GF-D8 (cell line): ENCODE data around the gene FNDC1.
"Not testable (repeated sequence)": the region's sequence is repeated elsewhere in the genome, so short reads cannot be mapped to it uniquely, and the experiment has no call there.

Experiments used
- DNase-seq: peaks from one replicate; lab custom pipeline; 2025; lab: John Stamatoyannopoulos, UW

The FNDC1 gene

DNA sequence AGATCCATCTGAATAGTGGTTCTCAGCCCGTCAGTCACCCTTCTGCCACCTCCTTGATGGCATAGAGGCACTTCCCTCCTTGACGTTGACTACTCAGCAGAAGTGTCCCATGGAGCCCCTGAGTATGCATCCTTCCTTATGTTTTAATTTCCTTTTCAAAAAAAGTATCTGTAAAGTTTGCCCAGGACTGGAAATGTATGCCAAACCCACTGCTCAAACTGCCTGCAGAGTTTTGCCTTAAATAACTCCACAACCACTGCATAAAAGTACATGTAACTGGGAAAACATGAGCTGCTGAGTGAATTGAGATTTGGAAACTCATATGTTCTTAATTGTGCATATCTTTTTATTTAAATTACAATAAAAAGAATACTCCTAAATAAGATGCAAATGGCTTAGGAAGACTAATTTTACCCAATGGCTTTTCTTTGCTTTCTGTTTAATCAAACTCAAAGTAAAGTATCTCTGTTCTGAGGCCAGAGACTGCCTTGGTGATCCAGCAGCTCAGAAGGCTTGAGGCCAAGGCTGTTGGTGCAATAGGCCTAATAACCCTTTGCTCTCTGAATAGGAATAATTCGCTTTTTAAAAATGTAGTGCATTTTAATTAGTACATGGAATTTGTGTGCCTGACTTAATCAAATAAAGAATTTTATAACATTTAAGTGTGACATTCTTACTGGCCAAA is 90.4 kb downstream of the FNDC1 start:
- DNase-seq: no peak

DNA sequence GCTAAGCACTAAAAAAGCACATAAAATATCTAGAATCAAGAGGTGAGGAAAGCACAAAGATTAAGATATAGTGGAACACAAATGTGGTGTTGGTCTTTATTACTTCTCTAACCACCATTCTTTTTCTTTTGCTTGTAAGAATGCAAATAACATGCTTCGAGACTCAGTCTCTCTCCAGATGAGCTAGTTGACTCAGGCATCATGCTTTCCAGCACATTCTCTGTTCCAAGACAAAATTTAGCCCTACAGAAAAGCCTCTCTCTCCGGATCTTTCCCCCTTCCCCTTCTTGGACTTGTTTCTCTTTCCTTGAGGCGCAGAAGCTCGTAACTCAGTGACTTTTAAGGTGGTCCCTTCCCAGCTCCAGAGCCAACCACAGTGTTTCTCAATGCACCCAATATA is 91.0 kb downstream of the FNDC1 start:
- no peak for DNase-seq

DNA sequence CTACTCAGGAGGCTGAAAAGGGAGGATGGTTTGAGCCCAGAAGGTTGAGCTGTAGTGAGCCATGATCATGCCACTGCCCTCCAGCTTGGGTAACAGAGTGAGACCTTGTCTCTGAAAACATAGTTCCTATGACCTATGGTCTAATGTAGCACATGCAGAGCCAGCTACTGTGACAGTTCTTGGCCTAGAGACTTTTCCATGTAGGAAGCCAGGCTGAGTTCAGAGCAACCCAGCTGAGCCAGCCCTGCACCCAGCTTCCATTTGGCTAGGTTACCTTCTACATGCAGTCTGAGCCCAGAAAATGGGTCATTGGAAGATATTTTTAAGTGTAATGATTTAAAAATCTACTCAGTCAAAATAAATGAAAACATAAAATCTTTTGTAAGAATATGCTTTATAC is 92.8 kb downstream of the FNDC1 start:
- DNase-seq: no peak

DNA sequence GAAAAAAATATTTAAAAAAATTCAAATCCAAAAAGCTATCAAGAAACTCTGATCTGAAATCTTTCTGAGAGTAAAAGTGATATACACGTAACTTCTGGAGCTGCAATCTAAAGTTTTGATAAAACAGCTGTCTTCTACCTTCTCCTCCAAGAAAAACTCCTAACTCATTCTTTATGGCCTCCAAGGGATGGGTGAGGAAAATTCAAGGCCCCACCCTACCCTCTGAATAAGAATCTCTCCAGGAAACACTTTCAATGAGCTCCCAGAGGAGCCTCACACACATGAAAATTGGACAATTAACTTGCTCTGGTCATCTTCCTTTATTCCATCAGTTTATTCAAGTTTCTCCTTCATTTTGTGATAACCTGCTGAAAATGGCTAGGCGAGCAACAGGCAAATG is 93.4 kb downstream of the FNDC1 start:
- no peak for DNase-seq

DNA sequence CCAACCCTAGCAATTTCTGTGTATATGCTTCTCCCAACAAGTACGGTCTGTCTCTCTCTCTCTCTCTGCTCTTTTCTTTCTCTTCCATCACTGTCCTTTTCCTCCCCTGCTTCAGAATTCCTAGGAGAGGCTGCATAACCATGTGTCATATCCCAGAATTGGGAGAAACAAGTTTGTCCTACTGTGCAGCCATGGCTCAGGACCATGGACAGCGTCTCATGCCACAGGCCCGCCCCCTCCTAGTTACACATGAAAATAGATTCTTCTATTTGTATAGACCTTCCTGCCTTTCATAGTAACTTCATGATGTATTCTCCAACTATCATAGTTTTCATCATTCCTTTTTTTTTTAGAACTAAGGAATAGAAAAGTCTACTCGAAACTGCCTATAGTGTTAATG is 98.0 kb downstream of the FNDC1 start:
- no peak for DNase-seq

DNA sequence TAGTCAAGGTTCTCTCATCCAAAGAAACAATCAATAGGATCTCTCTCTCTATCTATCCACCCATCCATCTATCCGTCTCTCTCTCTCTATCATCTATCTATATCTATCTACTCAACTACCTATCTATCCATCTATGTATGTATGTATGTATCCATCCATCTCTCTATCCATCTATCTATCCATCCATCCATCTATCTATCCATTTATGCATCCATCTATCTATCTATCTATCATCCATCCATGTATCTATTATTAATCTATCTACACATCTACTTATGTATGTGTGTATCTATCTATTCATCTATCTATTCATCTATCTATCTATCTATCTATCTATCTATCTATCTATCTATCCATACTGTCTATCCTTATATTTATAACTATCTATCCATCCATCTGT is 99.3 kb downstream of the FNDC1 start:
- no peak for DNase-seq

DNA sequence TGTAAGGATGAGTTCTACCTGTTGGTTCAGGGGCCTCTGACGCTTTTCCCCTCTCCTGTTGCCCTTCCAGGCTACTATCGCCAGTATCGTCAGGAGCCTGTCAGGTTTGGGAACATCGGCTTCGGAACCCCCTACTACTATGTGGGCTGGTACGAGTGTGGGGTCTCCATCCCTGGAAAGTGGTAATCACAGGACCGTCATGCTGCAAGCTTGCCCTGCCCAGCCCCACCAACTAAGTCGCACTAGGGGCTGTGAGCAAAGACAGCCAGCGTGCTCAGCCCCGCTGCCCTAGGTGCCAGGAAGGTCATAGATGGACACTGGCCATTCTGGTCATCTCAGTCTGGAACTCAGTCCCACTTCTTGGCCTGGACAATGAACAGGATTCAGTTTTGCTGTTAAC is 102.1 kb downstream of the FNDC1 start:
- DNase-seq: no peak

DNA sequence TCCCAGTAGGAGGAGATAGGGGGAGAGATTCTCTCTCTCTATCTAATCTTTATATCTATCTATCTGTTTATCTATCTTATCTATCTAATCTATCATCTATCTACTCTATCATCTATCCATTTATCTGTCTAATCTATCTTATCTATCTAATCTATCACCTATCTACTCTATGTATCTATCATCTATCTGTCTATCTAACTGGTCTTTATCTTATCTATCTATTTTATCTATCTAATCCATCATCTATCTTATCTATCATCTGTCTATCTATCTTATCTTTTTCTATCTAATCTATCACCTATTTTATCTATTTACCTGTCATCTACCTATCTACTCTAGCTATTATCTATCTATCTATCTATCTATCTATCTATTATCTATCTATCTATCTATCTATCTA is 109.4 kb downstream of the FNDC1 start:
- DNase-seq: no peak

DNA sequence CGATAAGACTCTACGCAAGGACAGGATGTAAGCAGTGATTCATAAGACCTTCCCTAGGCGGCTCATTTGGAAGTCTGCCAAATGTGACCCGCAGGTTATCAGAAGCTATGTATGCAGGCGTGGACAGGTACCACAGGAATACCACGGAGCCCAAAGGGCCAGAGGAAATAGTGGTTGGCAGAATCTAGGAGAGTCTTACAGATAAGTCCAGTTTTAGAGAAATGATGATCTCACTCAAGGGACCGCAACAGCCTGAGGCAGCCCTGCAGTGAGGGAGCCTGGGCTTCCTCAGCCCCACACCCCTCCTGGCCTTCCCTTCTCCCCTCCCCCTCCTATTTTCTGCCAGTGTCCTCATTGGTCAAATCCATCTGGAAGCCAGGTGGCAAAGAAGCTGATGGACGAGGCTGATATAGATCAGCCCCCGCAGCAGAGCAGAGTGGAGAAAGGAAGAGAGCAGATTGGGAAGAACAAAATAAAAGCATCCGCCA is 110.6 kb downstream of the FNDC1 start:
- DNase-seq: no peak

DNA sequence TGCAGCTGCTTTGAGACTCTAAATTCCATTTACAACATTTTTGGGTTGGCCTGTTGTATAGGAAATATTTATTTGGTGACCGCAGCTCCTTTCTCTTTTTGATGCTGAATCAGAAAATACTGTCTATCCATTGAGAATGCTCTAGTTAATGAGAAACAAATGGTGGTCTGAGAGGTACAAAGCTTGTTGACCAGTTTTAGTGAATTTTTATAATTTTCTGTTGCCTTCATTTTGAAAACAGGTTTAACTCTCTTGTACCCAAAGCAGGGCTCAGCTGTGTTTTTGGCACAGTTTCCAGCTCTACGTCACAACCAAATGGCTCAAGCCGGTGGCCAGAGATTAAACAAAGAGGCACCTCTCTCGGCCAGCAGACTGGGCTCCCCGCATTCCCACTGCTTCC is 113.2 kb downstream of the FNDC1 start:
- no peak for DNase-seq

DNA sequence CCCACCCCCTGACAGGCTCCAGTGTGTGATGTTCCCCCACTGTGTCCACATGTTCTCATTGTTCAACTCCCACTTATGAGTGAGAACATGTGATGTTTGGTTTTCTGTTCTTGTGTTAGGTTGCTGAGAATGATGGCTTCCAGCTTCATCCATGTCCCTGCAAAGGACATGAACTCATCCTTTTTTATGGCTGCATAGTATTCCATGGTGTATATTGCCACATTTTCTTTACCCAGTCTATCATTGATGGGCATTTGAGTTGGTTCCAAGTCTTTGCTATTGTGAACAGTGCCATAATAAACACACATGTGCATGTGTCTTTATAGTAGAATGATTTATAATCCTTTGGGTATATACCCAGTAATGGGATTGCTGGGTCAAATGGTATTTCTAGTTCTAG is 115.5 kb downstream of the FNDC1 start:
- not testable (repeated sequence) for DNase-seq

DNA sequence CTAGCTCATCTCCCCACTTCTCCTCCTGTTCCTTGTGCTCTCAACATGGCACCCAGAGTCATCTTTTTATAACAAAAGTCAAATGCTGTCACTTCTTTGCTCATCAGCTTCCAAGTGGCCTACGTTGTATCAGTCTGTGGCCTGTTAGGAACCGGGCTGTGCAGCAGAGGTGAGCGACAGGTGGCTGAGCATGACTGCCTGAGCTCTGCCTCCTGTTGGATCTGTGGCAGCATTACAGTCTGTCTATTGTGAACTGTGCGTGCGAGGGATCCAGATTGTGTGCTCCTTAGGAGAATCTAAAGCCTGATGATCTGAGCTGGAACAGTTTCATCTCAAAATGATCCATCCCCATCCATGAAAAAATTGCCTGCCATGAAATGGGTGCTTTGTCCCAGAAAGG is 129.6 kb downstream of the FNDC1 start:
- no peak for DNase-seq

DNA sequence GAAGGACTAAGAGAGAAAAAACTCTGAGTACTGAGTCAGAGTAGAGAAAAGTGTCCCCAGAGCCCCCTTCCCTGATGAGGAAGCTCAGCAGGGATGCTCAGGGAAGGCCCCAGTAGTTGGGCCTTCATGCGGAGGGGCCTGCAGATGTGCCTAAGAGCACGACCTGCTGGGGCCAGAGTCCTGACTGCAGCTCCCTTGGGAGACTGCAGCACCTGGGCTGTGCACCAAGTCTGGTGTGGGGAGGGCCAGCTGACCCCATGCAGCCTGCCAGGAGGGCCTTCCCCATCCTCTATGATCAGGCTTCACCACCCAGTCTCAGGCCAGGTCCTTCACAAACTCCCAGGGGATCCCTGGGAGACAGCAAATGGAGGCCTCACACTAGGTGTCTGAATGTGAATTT is 130.4 kb downstream of the FNDC1 start:
- no peak for DNase-seq

DNA sequence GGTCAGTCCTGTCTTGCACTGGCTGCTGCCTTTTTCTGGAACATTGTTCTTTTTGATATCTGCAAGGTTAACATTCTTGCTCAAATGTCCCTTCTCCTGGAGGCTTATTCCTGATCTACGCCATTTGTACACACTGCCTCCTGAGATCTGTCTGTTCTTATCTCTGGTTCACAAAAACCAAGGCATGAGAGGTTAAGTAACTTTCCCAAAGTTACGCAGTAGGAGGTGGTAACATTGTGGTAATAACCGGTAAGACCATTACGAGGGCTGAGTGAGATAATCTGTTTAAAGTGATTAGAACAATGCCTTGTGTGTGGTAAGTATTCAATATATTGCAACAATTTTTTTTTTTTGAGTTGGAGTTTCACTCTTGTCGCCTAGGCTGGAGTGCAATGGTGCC is 132.1 kb downstream of the FNDC1 start:
- no peak for DNase-seq

DNA sequence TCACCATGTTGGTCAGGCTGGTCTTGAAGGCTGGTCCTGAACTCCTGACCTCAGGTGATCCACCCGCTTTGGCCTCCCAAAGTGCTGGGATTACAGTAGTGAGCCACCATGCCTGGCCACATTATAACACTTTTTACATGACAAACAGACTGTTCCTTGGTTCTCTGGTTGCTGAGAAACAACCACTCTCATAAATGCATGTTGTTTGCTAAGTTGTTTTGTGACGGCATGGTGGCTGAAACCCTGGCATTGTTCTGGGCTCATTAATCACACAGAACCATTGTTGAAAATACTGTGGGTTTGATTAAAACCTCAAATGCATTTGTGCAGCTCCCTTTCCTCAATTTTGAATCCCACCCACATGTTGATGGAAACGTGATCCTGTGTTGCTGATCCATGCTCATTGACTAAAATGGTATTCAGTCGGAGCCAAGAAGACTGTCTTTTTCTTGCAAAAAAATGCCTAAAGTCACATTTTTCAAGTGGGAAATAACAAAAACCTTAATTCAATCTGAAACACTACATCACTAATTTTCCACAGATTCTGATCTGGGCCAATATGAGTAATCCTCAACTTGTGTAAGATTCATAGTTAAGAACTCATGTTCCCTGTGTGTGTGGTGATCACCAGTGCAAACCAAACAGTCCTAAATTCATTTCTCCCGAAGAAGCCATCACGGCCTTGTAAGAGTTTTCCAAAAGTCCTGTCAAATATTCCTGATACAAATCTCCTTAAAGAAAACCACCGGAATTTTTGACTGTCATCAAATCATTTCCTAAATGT is 132.8 kb downstream of the FNDC1 start:
- DNase-seq: no peak

DNA sequence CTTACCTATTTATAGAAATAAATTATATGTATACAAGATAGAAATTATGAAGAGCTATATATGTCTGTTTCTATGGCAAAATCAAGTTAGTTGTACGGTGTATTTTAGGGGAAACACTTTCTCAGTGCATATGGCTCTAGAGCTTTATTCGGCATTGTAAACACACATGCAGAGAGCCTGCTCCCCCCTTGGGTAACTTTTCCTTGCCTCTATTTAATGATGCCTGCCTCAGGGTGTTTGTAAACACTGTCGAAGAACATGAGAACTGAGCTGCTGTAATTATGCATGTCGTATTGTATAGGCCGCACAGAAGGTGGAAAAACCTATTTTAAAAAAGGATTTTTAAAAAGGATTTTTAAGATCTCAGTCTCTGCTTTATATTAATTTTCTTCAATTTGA is 133.4 kb downstream of the FNDC1 start:
- DNase-seq: no peak

DNA sequence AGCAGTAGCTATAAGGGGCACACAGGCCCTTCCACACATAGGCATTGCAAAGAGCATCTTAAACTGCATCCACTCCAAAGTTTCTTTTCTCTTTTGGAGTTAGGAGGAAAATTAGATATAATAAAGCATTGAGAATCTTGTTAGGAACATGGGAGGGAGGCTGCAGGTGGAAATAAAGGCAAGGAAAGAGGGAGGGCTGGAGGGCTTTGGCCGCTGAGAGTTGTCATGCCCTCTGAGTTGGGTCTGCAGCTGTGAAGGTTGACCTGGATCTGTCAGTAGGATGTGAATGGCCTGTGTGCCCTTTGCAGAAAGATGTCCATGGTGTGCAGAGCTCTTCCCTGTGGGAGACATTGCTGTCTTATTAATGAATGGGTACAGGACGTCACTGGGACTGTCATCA is 134.0 kb downstream of the FNDC1 start:
- DNase-seq: no peak

DNA sequence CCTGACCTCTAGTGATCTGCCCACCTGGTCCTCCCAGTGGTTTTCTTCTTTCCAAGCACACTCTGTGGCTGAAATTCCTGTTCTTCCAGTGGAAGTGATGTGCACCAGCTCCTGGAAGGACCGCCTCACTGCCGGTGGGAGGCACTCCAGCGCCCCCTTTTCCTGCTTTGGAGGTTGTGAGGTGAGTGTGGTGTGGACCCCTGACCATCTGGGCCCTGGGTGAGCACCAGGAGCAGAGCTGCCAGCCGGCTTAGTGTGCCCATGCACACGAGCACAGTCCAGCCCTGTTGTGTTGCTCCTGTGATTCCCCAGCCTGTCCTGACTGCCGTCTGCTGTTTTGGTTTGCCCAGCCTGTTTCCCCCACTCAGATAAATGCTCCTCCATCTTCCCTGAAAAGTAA is 134.6 kb downstream of the FNDC1 start:
- DNase-seq: no peak

DNA sequence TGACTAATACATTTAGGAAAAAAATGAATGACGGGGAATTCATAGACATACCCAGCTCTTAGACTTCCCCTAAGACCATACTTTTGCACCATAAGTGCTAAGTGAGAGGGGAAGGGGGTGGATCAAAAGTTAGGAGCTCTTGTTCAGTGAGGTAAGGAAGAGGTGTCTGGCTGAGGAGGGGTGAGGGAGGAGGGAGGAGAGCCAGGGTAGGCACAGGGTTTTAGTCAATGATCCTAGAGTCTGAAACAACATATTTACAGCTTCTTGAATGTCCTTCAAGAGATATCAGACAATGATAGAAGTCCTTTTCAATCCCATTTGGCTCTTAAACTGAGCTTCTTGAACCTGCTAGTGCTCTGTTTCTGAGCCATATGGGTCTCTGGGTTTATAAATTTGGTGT is 135.4 kb downstream of the FNDC1 start:
- no peak for DNase-seq

DNA sequence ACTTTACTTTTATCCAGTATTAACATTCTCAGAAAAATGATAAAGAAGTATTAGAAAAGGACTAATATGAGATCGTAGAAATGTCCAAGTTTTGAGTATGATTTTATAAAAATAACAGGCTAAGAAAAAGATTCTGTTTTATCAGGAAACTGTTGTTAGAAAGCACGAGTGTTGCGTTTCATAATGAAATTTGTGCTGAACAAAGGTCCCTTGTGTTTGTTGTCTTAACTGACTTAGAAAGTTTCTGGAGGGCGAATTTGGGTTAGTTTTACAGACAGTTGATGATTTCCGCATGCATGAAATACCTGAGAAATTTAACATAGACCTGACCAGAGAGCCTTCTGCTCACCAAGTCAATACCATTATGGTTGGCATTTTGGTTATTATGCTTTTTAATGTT is 136.0 kb downstream of the FNDC1 start:
- no peak for DNase-seq

DNA sequence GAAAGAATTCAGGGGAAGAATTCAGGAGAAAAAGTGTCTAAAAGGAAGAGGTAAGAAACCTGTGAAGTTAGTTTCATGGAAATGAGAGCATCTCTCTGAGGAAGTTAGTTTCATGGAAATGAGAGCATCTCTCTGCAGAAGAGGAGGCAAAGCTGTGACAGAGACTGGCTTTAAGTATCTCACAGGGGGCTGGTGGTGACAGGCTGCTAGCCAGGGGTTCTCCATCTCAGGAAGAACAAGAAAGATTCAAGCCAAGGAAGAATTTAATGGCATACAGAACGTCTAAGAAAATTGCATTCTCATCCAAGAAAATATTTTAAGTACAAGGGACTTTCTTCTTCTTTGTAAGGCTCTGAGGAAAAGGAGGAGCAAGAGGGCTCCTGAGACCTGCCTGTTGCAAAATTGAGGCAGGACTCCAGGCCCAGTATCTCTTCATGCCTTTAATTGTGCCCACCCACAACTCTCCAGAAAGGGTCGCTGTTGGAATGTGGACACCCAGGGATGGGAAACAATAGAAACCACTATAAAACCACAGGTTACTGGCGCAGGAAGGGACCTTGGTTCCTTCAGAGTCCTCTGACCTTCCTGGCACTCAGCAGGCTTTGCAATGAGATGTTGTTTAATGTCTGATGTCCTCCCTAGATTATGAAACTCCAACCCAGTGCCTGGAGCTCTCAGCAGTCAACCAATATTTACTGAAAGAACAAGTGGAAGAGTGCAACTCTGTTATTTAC is 136.8 kb downstream of the FNDC1 start:
- no peak for DNase-seq

DNA sequence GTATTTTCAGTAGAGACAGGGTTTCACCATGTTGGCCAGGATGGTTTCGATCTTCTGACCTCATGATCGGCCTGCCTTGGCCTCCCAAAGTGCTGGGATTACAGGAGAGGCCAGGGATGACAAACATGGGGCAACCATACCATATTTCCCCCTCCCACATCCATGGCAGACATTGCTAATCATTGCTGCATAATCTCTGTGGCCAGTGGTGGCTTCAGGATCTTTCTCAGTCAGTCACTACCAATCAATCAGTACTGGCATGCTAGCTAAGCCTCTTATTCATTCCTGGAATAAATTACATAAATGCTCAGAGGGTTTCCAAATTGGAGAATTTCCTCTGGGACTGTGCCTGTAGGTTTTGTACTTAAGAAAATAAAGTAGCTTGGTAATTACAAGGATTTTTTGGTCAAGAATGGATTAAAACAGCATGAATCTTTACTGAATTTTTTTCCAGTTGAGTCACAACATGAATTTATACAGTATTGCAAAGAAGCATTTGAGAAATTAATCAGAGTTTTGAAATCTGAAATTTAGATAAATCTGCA is 138.1 kb downstream of the FNDC1 start:
- DNase-seq: no peak

DNA sequence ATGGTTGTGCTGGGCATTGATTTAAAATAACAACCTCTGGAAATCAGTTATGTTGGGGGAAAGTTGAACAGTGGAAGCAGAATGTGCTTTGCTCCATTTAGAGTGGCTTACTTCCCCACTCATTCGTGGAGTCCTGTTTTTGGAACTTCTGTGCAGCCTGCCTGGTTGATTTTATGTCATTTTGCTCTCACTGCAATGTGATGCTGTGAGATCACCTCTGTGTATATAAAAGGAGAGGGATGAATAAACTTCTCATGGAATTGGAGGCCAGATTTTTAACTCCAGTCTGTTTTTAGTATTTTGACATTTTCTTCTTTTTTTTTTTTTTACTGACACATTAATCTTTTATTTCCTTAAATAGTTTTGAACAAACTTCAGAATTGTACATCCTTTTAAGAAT is 139.0 kb downstream of the FNDC1 start:
- no peak for DNase-seq
